ENCODE measurements around the gene PSMG4.

DNA sequence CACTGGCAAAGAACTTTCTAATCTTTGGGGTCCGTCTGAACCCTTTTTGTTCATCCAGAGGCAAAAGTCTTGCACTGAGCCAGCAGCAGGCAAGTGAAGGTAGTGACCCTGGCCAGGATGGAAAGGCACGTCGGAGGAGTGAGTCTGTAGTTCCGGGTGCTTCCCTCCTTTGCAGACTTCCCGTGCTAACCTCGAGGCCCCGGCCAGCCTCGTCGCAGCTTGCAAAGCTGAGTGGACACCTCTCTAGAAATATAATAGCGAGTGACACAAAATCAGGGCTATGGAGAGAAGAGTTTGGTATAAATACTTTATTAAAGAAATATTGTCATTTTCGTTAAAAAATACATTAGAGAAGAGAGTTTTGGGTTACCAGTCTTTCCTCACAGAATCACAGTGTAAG, 9.9 kb downstream of the PSMG4 start:
- TF ChIP-seq CBX3 (IDR thresholded peaks at IDR 0.05; ENCODE audit: borderline replicate concordance, low read depth) (no peak), MYC (IDR thresholded peaks at IDR 0.05; ENCODE audit: insufficient read depth, insufficient read length, insufficient replicate concordance, low read length, severe bottlenecking) (no peak), SP1 (IDR thresholded peaks at IDR 0.05; ENCODE audit: low read depth, low read length) (no peak), CTCF (IDR thresholded peaks at IDR 0.05 in 2 of 3, conservative IDR thresholded peaks at IDR 0.05 in 1 of 3; ENCODE audit: control insufficient read depth in 2 of 3, extremely low read depth in 1 of 3, insufficient read depth in 1 of 3, low read depth in 3 of 3, low read length in 3 of 3) (no peak), EED (IDR thresholded peaks at IDR 0.05; ENCODE audit: low read depth) (no peak), NRF1 (conservative IDR thresholded peaks at IDR 0.05; ENCODE audit: low read depth, low read length) (no peak)

Measured in GM12878 (cell line).